Activated naive CD4-positive, alpha-beta T cell treated with anti-CD3 and anti-CD28 coated beads, Interleukin-2, amount 50 U/mL, for 16 hours (primary cell): ENCODE data around the gene KLHL42.
"Not testable (repeated sequence)": the region's sequence is repeated elsewhere in the genome, so short reads cannot be mapped to it uniquely, and the experiment has no call there.

Experiments used
- DNase-seq: peaks from one replicate; pipeline ENCODE4 v3.0.0-alpha.2; 2020

The KLHL42 gene

DNA sequence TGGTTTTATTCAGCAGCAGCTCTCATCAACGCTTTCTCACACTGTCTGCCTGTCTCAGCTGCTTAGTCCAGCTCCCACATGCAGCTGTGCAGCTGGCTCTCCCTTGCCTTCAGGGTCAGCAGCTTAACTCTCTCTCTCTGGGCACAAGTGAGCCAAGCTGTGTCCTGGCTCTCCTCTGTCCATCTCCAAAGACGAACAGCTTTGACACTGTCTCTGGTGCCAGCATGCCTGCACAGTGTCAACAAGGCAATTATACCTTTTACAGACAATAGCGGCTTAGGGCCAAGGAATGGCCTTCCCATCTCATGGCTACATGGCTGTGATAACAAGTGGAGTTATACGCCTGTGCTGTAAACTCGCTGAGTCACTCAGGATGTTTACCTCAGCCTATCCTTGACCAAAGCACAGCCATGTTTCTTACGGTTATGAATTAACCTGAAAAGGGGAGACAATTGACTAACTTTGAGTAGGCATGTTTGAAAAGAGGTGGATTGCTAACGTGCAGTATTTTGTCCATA is 38.4 kb downstream of the KLHL42 start:
- DNase-seq = no peak

DNA sequence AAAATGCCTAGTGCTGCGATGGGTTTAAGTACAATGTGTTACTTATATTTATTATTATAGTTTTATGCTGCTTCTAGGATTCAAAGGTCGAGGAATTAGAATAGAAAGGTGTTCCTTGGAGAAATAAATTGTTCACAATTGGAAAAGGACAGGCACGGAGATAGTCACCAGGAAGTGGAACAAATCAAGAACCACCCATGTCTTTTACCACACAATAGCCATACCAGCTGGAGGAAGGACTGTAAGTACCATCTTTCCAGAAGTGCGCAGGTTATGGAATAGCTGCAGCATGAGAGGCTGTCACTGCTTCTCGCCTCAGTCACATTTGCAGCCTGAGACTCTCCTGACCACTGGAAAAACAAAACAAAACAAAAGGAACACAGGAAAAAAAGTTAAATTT is 40.5 kb downstream of the KLHL42 start:
- no peak for DNase-seq

DNA sequence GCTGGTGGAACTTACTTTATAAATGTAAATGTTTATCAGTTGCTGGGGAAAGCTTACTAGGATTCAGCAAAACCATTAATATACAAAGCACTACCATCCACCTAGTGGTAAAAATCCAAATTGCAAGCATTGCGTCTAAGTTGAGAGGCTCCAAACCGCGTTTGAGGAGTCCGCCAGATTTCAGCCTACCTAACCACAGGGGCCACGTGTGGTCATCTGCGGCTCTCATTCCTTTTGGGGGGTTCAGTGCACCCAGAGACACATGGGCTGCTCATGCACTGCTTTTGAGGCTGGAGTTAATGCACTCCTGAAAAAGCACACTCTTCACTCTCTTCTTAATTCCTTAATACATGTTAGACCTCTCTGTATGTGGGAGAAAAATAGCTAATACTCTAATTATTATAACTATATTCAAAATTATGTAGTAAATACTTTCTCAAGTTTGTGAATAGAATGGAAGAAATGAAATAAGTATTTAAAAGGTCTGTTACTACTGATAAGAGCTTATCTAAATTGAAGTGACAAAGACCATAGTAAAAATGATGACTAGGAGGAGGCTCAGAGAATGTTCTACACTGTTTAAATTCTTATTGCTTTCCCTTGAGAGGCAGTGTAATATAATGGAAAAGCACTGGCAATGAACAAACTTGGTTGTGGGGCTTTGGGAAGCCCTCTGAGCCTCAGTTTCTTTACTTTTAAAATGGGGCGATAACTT is 41.4 kb downstream of the KLHL42 start:
- no peak for DNase-seq

DNA sequence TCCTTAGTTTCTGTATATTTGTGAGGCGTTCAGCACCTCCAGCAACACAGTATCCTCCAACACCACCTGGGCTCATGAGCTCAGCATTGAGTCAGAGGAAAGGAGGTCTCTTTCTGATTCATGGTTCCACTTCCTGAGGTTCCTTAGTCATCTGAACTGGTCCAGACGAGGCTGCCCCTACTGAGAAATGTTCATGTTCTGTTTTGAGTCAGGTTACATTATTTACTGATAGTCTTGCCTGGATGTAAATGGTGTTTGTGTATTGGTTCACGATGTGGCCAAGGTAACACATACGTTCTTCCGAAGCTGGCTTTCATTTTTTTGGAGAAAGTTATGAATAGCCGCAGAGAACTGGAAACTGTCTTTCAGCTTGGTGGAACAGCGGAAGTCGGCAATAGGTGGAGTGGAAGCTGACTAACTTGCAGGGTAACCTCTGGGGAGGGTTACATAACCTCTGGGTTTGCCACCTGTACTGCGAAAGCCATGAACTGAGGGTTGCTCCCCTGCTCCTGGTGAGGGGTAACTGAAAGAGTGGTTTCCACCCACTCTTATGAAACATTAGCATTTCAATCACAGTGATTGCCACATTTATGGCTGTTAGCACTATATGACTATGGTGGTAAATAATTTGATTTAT is 42.2 kb downstream of the KLHL42 start:
- peak; percentile 72 for DNase-seq

DNA sequence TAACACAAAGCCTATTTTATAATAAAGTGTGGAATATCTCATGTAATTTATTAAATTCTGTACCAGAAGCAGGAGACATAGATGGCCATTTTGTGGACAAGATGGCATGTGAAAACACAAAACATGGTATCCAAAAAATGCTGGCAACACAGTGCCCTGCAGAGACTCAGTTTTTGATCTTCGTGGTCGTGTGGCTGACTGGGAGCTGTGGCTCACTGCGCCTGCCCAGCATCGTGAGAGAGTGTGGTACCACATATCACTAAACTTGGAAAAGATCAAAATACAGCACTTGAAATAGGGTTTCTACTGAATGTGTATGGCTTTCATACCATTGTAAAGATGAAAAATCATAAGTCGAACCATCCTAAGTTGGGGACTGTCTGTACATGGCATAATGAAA is 43.0 kb downstream of the KLHL42 start:
- no peak for DNase-seq

DNA sequence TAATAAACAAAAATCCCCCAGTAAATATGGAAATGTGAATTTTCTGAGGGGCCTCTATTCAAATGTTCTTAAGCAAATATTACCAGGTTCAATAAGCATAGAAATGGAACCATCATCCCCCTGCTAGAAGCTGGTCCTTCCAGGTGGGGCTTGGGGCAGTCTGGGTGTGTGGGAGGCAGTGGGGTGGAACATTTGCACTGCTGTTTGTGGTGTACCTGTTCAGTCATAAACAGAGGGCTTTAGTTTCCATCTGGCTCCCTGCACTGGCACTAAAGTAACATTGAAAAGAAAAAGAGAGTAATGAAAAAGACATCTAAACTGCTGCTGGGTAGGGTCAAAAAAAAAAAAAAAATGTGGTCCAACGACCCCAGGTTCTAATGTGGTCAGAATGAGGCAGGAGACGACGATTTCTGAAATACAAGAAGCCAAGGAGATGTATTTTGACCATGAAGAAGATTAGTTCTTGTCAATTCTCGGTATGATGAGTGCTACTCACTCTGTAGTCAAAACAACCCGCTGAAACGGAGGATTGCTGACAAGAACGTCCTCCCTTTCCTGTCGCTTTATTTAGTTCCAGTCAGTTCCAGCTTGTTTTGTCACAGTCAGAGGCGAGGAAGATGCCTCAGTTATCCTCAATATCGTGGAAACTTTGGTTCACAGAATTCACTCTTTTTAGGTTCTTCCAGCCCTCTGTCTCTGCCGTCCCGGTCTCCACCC is 44.3 kb downstream of the KLHL42 start:
- DNase-seq = no peak

DNA sequence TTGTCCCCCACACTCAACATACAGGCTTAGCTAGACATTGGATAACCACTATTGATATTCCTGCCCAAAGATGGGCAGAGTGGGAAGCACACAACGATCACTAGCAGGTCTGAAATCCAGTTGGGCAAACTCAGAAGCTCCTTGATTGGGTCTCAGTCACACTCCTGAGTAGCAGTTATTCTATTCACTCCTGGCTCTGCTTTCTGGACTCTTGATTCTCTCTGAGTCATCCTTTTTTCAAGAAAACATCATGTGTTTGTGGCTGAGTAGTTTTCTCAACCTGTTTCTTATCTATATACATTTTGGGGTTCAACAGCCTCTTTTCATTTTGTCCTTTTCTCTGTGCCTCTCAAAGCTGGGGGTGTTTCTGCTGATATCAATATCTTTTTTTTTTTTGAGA is 46.0 kb downstream of the KLHL42 start:
- DNase-seq = no peak

DNA sequence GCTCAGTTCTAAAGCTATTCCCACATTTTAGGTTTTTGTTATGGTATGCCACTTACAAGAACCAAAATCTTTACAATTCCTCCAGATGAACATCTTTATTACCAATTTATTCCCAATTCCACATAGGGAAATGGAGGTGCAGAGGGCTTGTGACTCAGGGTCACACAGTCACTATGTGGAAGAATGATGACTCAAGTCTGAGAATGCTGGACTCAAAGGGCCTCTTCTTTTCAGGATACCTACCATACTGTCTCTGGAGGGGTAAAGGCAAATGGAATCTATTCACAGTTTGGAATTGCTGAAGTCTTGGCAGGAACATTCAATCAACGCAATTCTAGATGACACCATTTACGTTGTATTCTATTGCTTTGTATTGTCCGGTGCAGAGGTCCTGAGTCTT is 48.2 kb downstream of the KLHL42 start:
- no peak for DNase-seq

DNA sequence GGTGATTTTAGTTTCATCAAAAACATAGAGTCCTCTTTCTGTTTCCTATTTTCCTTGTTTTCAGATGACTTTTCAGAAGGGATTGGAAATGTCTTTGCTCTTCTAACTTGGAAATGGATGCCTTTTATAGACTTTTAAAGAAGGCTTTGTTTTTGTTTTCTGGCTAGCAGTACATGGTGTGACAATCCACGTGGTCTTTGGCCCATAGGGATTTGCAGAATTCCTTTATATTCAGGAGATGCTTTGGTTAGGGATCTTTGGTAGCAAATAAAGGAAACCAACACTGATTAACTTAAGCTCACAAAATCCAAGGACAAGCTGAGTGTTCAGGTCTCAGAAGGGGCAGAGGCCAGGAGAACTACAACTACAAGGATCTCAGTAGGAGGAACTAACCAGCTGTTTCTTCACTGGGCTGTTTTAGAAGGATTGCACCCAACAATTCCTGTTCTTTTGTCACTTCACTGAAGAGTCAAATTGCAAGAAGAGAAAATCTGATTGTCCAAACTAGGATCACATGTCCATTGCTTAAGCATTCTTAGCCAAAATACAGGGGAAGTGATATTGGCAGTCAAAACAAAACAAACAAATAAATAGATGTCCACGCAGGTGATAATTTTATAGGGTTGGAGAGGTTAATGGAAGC is 58.6 kb downstream of the KLHL42 start:
- DNase-seq = no peak

DNA sequence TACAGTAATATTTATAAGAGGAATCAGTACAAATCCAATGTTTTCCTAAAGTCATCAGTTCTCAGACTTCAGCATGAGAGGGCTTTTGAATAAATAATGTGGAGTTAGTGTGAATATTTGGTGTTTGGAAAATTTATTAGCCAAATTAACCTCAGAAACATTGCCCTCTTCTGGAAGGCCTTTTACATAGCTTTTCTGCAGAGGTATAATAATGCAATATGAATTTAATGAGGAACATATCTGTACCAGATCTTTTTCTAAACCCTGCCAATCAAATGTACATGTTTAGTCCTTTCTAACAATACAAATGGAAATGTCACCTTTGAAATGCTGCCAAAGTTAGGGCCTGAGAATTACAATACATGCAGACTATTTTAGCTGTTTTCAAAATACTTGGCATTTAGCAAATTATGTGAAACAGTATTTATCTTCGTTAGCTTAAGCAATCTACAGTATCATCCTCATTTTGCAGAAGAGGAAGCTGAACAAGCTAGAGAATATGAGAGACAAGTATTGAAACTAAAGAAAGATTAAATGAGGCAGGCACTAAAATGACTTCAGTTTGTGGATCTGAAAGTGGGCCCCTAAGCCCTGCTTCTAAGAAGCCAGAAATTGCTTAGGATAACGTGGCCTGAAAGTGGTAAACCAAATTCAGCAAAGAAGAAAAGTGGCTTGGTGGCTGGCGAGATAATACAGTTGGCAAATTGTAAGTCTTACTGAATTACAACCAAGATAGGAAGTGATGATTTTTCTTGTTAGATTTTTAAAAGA is 60.4 kb downstream of the KLHL42 start:
- DNase-seq = no peak

DNA sequence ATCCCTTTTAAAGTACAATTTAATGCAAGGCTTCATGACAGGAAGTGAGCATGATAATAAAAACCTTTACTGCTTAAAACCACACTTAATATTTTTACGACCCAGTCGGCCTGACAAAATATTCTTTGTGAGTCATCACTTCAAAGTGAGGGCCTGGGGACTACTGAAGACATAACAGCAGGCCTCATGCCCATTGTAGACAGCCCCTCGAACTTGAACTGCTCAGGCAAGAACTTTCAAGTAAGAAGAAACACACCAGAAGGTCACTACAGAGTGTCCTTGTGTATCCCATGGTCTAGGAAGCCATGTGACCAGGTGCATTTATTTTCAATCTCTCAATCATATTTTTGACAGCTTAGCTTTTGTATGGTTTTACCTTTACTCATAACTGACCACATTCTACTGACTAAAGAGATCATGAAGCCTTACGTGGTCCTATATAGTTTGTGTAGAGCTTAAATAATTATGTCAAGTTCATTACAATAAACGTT is 61.4 kb downstream of the KLHL42 start:
- DNase-seq = no peak

DNA sequence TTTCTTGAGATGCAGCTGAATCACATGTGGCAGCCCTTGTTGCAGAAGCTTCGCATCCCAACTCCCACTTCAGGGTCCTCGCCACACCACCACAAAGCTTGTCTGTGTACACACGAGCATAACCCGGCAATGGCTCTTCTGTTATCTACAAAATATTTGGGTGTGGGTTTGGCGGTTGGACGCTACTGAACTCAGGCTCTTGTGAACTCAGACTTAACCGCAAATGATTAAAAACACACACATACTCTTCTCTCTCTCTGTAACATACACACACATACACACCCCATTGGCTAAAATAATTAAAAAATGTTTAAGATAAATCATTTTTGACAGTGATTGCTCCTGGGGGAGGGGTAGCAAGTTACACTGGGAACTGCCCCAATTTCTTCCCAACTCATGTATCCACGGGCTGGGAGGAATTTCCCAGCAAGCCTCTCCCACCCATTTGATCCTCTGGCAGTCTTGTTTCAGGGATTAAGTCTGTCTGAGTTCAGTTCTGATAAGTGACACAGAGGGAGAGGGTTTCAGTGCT is 63.7 kb downstream of the KLHL42 start:
- no peak for DNase-seq

DNA sequence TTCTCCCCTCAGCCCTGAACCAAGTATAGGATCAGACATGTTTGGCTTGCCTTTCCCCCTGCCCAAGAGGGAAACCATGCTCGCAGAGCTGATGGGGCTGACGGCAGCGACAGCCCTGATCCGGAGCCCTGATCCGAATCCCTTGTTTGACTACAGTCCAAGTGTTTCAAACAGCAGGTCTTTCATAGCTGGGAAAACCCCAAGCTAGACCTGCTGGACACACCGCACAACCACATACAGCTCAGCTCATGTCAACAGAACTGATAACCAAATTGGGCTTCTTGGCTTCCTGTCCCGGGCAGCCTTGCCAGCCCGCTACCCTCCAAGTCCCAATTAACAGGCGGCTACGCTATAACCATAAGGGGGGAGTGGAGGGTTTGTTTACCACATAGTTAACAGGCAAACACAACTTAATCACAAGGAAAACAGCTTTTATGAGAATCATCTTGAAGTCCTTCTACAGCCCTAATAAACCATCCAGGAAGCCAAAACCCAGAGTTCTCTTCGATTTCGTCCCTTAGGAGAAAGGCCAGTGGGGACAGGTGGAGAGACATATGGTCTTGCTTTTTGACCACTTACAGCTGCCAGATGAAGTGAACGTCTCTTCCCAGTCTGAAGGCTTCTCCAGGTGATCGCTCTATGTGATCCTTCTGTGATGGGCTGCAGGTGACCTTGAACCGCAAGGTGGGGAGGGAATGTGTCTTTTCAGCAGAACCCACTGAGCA is 64.5 kb downstream of the KLHL42 start:
- DNase-seq = no peak

DNA sequence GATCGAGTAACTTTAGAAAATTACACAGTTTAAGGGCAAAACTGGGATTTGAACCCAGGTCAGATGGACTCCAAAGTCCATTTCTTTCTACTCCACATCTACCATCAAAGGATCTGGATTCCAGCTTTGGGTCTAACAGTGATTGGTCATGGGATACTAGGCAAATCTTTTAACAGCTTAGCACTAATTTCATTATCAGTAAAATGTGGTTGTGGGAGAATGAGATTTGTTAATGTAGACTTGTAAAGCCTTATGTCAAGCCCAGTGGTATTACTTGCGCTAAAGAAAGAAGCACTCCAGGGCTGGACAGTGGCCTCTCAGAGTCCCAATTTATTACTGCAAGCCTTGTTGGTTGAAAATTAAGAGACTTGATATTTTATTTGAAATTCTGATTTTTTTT is 65.2 kb downstream of the KLHL42 start:
- DNase-seq = no peak

DNA sequence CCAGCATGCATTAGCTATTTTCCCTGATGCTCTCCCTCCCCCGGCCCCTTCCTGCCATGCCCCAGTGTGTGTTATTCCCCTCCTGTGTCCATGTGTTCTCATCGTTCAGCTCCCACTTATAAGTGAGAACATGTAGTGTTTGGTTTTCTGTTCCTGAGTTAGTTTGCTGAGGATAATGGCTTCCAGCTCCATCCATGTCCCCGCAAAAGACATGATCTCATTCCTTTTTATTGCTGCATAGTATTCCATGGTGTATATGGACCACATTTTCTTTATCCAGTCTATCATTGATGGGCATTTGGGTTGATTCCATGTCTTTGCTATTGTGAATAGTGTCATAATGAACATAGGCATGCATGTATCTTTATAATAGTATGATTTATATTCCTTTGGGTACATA is 65.7 kb downstream of the KLHL42 start:
- DNase-seq = not testable (repeated sequence)

DNA sequence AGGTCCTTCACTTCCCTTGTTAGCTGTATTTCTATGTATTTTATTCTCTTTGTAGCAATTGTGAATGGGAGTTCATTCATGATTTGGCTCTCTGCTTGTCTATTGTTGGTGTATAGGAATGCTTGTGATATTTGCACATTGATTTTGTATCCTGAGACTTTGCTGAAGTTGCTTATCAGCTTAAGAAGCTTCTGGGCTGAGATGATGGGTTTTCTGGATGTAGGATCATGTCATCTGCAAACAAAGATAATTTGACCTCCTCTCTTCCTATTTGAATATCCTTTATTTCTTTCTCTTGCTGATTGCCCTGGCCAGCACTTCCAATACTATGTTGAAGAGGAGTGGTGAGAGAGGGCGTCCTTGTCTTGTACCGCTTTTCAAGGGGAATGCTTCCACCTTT is 67.3 kb downstream of the KLHL42 start:
- DNase-seq = not testable (repeated sequence)

DNA sequence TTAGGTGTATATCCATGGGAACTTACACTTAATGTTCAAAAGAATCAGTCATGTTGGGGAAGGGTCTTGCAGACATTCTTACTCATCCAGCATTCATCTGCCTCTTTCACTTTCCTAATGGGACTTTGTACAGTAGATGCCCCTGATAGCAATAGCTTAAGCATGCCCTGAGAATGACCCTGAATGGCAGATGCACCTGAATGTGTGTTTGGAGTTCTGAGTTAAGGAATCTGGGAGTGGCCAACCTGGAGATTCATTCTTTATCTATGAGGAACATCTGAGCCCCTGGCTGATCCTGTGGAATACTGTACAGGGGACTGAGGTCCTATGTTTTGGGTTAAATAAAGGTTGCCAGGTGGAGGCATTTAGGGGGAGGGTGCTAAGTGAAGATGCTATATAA is 71.3 kb downstream of the KLHL42 start:
- no peak for DNase-seq

DNA sequence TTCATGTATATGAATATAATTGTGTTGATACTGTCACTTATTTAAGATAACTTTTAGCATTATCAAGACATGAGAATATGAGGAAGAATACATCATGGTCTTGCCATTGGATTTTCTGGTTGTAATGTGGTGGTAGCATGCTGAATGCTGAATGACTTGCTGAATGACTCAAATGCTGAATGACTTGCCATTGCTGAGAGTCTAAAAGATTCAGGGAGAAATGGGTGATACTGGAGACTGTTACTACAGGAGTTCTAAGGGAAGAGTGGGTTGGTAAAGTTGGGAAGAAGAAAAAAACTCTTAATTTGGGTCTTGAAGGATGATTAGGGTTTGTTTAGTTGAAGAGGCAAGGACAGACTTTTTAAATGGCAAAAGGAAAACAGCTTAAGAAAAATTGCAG is 72.1 kb downstream of the KLHL42 start:
- no peak for DNase-seq
